ENCODE measurements around the gene ADCYAP1.

Gene ADCYAP1

DNA sequence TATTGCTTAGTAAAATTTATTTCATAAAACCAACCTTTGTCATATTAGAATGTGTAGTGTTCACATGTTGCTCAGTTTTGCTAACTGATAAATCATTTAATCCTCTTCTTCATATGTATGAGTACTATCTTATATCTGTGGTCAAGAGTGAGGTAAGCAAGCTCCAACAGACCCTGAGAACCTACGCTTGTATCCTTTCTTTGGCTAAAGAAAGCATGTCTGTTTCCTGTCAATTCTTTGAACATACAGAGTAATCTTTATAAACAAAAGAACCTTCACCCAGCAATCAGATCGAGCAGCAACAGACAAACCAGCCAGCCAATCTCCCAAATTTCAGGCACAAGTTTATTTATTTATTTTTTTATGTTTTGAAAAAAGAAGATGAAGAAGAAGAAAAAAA, 6.4 kb downstream of the ADCYAP1 start:
- no peak for DNase-seq

DNA sequence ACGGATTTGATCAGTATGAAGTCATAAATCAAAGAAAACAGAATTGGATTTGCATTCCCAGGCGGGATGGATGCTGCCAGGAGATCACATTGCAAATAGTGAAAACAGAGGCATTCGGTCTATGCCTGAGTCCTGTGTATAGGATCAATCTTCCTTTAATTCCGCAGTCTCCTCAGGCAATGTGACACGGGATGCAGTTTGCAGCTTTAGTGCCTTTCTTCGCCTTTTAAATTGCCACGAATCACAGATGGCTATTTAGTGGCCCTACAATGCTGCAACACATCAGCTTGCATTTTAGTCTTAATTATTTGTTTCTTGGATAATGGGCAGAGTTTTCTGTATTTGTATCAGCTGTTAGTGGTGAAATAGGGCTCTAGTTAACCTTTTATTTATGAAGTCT, 6.8 kb downstream of the ADCYAP1 start:
- DNase-seq = no peak

DNA sequence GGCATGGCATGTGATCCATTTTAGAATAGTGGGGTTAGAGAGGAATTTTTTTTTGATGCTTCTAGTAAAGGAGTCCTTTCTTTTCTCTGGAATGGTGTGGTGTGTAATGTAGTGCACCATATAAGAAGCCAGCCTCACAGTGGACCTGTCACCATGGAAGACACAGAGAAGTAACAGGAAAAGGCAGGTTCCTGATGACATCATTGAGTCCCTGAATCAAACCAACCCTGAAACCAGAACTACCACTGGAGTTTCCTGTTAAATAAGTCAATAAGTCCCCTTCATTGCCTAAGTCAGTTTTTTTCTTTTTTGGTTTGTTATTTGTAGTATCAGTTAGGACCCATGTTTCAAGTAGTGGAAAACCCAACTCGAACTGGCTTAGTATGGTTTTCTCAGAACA, 11.9 kb downstream of the ADCYAP1 start:
- no peak for DNase-seq

DNA sequence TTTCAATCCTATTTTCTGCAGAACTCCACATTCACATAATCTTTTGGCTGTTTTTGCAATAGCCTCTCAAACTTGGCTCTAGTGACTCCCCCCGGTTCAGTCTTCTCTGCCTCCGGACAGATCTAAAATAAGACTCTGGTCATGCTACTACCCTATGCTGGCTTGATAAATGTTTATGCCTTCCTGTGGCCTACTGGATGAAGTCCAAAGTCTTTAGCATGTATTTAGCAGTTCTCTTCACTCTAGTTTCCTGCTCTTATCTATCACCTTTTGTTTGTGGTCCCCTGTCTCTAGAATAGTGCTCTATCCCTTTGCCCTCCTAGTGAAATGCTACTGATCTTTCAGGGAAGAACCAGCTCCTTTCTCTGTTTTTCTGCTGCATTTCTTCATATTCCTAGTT, 14.4 kb downstream of the ADCYAP1 start:
- DNase-seq = no peak

DNA sequence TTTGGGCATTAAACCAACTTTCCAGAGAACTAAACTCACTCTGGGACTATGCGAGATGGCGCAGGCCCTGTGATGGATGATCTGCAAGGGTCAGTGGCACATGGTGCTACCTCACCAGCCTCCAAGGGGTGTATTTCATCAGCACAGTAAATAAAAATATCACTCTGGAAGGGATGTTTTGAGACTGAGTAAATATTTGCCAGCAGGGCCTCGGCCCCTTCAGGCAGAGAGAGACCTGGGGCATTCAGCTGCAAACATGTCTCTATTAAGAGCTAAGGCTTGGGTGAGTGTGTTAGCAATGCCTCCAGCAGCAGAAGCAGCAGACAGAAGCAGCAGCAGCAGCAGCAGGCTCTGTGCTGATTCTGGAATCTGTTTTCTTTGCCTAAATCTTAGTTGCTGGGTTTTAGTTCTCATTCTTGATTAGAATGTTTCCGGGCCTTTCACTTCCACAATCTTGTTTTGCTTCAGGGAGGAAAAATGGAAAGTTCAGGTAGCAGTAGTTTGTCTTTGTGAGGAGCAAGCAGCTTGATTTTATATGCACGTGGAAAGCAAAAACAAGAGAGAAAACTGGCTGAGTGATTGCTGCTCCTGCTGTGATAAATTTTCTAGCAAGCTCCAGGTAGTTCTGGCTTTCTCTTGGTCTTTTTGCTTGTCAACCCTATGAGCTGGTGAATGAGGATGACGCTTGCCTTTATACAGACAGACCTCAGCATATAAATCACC, 18.6 kb downstream of the ADCYAP1 start:
- DNase-seq = no peak

DNA sequence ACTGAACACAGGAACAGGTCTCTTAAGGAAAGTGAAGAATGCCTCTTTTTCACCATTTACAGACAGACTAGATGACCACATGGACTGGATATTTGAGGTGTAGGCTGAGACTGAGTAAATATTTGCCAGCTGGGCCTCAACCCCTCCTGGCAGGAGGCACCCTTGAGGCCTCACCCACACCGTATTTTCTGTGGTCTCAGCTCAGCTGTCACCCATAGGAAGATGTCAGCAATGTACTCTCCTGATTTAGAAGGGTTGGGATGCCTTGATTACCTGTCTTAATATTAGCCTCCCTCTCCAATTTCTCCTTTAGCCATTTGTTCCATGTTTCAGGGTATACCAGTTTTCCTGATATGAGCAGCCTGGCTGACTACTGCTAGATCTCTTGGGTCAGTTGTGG, 20.3 kb downstream of the ADCYAP1 start:
- DNase-seq = no peak

DNA sequence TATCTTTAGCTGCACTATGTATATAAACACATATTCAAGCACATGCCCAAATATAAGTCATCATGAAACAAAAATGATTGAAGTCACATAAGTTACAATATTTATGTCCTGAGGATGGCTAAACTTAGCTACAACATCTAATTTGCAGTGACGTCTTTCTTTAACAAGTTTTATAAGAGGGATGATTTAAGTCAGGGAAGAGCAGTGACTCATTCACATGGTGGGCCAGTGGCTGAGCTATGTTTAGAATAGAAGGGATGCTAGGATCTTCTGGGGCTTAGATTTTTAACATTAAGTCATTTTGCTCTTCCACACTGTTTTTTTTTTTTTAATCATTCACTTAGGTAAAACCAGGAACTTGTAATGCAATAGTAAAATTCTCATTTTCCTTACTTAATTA, 22.3 kb downstream of the ADCYAP1 start:
- DNase-seq = no peak

DNA sequence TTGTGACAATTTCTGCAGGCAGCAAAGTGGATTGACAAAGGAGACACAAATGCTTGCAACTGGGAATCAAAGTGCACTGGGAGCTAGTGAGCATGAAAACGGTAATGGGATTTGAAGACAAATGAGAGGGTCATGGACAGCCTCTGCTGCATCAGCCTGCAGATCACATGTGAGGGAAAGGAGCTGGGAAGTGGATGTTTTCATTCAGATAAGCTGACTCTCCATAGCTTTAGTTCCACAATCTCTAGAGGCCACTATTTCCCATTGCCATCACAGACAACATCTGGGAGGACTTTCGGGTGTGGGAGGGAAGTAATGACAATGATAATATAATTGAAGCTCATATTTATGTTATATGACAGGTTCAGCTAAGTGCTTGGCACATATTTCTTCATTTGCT, 28.4 kb downstream of the ADCYAP1 start:
- no peak for DNase-seq

DNA sequence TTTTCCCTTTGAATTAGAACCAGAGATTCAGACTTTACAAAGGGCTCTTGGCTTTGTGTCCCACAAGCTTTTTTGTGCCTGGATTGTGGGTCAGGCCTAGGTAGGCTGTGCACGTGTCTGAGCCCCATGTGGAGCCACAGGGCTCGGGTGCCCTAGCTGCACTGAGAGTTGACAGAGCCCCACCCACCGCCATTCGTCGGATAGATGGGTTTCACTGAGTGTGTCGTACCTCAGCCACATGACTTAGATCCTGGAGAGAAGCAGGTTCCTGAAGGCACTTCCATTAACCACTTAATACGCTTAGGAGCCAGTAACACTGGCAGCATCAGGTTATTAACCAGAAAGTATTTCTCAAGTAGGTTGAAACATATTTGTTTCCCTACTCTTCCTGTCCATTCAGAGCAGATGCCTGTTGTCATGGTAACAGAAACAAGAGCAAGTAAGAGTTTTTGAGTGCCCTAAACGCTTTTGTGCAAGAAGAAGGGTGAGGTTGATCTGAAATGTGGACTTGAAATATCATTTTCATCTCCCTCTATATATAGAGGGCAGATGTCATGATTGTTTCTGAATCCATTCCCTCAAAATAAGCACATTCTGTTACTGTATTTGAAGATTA, 30.0 kb downstream of the ADCYAP1 start:
- DNase-seq = no peak

DNA sequence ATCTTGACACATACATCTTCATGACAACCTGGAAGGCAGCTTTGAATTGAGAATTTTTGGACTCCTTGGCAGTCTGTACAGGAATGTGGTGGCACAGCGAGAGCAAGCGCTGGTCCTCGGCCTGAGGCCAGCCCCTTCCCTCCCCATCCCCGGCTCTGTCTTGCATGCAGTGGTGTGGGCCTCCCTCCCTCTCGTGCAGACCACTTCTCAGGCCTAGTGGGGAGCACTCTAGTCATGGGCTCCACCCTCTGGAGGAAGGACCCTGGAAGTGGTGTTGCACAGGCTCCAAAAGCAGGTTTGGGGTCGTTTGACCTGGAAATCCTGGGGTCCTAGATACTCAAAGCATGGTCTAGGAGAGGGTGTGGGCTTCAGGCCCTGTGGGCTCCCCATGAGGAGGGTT, 32.3 kb downstream of the ADCYAP1 start:
- no peak for DNase-seq

DNA sequence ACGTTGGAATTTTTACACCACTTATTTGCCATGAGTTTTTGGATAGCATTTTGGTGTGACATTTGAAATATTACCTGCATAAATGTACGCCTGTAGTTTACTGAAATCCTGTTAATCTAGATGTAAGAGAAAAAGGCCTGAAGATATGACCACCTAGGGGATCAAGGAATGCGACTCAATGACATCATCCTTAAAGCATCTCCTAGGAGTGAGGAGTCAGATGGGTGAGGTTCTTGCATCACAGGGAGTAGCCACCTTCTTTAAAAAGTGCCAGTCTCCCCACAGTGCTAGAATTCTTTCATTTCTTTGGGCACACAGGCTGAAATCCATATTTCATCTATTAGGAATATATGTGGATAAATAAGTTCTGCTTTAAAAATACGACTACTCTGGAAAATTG, 34.5 kb downstream of the ADCYAP1 start:
- no peak for DNase-seq

DNA sequence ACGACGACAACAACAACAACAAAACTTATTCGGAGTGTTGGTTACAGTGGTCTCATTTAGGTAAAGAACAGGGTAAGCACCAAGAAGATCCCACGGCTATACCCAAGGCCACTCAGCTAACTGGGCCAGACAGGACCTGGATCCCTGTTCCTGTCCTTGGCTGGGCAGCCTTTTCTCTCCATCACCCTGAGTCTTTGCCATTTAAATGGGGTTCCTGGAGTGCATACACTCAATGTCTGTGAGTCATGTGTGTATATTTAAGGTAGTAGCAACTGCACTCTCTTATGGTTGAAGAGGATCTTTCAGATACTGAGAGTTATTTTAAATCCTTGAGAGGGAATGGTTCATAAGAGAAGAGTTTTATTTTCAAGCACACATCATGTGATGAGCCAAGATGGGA, 35.3 kb downstream of the ADCYAP1 start:
- no peak for DNase-seq

DNA sequence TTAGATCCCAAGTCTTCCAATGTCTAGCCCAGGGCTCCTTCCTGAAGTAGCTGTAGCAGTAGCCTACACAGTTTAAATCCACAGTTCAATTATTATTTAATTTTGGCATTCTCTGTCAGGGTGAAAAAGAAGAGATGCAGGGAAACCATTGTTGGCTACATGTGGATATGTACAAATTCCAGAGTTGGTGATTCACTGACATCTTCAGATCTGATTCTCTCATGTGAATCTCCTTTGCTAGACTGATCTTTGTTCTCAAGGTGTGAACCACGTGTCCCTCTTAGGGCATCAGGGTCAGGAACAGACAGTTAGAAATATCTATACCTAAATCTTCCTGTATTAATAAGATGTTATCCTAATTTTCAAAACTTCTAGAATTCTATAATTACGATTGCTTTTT, 36.7 kb downstream of the ADCYAP1 start:
- no peak for DNase-seq

DNA sequence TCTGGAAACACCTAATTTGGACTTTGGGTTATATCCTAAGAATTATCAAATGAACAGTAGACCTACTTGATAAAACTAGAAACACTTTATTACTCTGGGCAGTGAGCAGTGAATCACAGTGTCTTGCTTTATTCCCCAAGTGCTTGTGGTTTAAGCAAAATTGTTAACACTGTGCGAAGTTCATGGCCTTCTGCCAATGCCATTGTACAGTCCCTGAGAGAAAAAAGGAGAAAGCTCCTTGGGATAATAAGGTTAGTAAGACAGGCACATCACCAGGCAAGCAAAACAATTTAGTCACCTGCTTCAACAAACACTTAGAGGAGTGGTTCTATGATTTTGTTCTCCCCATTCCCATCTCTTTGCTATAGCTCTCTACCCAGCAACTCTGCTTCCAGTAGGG, 39.8 kb downstream of the ADCYAP1 start:
- DNase-seq = no peak

DNA sequence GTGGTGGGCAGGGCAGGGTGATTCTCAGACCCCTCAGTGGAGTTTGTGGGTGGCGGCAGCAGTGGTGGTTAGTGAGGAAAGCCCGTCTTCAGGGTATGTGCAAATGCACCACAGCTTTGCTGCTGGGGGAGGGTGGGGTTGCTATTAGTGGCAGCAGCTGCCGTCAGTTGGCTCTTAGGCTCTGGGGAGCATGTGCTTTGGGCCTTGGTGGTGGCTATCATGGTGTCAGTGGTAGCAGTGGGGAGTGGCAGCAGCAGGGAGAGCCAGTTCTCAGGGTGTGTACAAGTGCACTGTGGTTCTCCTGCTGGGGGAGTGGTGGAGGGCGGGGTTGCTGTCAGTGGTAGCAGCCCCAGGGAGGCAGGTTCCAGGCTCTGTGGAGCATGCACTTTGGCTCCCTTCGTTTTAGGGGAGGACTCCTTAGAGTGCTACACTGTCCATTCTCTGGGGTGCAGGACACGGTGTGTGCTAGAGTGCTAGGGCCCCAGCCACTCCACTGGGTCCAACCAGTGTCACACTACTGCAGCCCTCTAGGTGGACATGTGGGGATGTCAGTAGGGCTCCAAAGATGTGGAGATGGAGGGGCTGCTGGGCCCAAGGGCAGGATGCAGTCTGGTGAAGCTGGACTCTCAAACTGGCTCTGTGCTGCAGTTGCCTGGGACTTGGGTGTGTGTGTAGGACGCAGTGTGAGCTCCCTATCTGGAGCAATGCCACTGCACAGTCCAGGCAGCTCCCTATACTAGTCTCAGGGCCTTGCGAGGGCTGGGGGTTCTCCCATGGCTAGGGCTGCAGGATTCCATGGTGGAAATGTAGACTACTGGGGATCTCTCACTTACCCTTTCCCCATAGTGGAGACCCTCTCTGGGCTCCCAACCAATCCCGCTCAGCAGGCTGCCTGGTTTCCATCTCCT, 45.3 kb downstream of the ADCYAP1 start:
- DNase-seq = no peak

DNA sequence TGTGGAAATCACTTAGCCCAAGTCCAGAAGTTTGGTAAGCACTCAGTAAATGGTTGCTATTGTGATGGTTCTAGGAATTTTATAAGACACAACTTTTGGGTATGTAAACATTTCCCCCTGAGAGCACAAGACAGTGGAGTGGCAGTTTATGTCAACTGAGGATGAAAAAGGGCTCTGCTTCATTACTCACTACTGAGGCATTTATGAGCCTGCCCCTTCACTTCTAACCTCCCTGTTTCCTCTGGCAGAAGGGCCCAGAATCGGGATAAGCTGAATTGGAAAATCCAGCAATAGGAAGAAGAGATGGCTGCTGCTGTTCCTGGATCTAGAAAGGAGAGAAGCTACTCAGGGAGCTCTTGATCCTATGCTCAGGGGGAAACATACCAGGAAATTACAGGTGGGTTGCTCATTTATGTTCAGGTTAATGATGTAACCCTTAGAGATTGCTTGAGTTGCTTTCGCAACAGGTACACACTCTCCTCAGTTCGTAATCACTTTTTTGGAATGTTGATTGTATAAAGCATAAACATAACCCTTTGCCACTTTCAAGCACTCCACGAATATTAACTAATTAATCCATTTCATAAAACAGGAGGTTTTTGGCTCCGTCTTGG, 46.3 kb downstream of the ADCYAP1 start:
- DNase-seq = no peak

DNA sequence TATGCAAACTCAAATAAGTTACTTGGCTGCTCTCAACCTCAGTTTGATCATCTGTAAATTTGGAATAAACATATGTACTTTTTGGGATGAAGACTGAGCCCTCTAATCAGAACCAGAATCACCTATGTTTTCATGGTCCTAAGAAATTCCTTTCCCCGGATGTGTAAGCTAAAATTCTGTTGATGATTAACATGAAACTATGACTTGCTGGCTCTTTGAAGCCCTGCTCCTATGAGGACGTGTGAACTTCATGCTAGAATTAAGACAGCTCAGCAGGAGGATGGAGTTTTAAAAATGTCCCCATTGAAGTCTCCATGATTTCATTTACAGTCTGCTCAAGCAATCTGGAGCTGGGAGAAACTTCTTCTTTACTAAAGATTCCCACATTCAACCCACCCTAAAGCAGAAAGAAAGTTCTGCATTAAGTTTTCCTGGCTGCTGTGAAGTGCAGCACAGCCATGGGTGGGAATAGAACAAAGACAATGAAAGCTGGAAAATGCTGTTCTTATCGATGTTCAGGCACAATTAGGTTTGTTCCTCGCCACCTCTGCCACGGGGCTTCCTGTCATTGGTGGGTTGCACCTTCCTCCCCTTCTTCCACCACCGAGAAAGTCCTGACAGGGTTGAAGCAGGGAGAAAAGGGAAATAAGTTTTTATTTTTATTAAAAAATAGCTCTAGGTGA, 50.9 kb downstream of the ADCYAP1 start:
- DNase-seq = no peak

DNA sequence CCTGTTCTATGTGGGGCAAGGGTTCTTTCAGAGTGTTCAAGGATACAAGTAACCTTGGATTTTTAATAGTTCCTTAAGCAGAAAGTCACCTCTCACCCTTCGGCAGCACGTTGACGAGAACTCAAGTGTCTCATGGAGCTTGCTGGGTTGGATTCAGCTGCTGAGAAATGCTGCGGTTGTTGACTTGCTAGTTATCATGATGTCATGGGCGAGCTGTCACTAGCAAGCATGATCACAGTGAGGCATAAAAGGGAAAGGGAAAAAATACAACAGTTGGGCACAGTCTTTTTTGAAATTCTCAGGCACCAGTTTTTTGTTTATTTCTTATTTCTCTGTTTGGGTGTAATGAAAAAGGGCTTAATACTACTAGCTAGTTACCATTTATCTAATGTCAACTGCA, 53.2 kb downstream of the ADCYAP1 start:
- no peak for DNase-seq

DNA sequence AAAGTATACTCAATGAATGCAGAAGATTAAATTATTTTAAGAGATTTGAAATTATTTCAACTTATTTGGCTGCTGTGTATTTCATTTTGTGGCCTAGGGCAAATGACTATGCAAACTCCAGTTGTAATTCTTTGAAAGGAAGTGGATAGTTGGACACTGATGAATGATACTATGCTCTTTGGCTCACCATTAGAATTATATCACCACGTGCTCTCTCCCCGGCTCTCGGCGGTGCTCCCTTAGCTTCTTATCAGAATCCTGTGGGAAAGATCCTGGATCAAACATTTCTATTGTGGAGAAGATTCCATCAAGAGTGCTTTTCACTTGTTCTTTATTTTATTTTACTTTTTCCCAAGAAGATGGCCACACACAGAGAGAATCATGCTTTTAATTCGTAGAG, 55.2 kb downstream of the ADCYAP1 start:
- DNase-seq = no peak

Measured in GF-D8 (cell line).